PC-9 (cell line): ENCODE measurements around the gene PTPRM.

Experiments used
- CTCF ChIP-seq: fragments of 200-600 bp; sonication (generic); conservative IDR thresholded peaks from 2 replicates; pipeline ENCODE4 v1.6.1; 2017; ENCODE audit warnings: mixed run types, antibody characterized with exemption, mild to moderate bottlenecking, moderate library complexity
- EZH2 ChIP-seq: fragments of 200-600 bp; sonication (generic); IDR thresholded peaks from 2 replicates; pipeline ENCODE4 v1.8.0; 2017; ENCODE audit warnings: antibody characterized with exemption, low read depth

GRCh38 chr18:7889515-7889914 lies 322.4 kb downstream of the PTPRM start:
- no peak for TF ChIP-seq CTCF
- no peak for TF ChIP-seq EZH2
